NCI-H2227 treated with DMSO at 0.1 percent for 48 hours (cell line): ENCODE data around the gene GARNL3.

Experiments
- DNase-seq: peaks from one replicate; lab custom pipeline; 2025; lab: John Stamatoyannopoulos, UW

The GARNL3 gene

GRCh38 chr9:127388037-127388855, 123.7 kb downstream of the GARNL3 start:
- DNase-seq = no peak

GRCh38 chr9:127388856-127389238, 124.3 kb downstream of the GARNL3 start:
- DNase-seq = no peak

GRCh38 chr9:127389381-127390247, 125.0 kb downstream of the GARNL3 start:
- DNase-seq = no peak

GRCh38 chr9:127390248-127390545, 125.6 kb downstream of the GARNL3 start:
- no peak for DNase-seq

GRCh38 chr9:127390563-127390962, 126.0 kb downstream of the GARNL3 start:
- no peak for DNase-seq

GRCh38 chr9:127392166-127392565, 127.6 kb downstream of the GARNL3 start:
- DNase-seq = no peak

GRCh38 chr9:127392976-127393375, 128.4 kb downstream of the GARNL3 start:
- DNase-seq = no peak

GRCh38 chr9:127393645-127394044, 129.1 kb downstream of the GARNL3 start:
- no peak for DNase-seq

GRCh38 chr9:127395497-127396252, 131.1 kb downstream of the GARNL3 start:
- DNase-seq = no peak

GRCh38 chr9:127396253-127396807, 131.8 kb downstream of the GARNL3 start:
- DNase-seq = no peak

GRCh38 chr9:127396808-127397645, 132.5 kb downstream of the GARNL3 start, which contains the start of gene SLC2A8:
TSS of gene SLC2A8 (plus strand) at chr9:127397169. CDS start at chr9:127397231, 62 bp downstream.
- peak; percentile 97 for DNase-seq

- DNase-seq = no peak
Measured at GRCh38 chr9:127397646-127398274, 133.2 kb downstream of the GARNL3 start.

GRCh38 chr9:127398275-127398647, 133.7 kb downstream of the GARNL3 start:
- DNase-seq = no peak

GRCh38 chr9:127398715-127399400, 134.3 kb downstream of the GARNL3 start:
- DNase-seq = no peak

- DNase-seq = no peak
Measured at GRCh38 chr9:127399736-127400269, 135.2 kb downstream of the GARNL3 start.

- no peak for DNase-seq
Measured at GRCh38 chr9:127402401-127403090, 138.0 kb downstream of the GARNL3 start.

GRCh38 chr9:127403507-127404192, 139.1 kb downstream of the GARNL3 start:
- no peak for DNase-seq

GRCh38 chr9:127404631-127405030, 140.1 kb downstream of the GARNL3 start:
- no peak for DNase-seq
